ENCODE results near the gene PKIG. TPM values are rescaled to one million over a fixed set of nuclear protein-coding genes. Genes with fewer than 3 reads are reported as not detected.

Gene PKIG
- total RNA-seq, 1 donor from 2014 or later = 34.7 TPM

DNA sequence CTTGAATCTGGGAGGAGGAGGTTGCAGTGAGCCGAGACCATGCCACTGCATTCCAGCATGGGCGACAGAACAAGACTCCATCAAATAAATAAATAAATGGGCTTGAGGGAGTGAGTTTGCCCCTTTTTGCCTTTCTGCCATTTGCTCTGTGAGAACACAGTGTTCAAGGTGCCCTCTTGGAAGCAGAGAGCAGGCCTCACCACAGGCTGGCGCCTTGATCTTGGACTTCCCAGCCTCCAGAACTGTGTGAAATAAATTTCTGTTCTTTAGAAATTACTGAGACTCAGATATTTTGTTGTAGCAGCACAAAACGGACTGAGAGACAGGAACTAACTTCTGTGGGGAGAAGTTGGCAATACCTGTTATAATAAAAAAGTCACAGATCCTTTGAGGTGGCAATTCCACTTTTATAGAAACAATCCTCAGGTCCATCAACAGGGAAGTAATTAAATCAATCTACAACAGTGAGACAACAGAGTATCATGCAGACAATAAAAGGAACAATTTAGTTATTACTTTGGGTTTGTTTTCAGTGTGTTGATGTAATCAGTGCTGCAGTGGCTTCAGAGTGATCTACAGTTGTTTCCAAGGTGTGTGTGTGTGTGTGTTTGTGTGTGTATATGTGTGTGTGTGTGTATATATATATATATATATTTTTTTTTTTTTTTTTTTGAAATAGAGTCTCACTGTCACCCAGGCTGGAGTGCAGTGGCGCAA, 24.5 kb downstream of the PKIG start:
- Mint-ChIP-seq H3K4me1 (peaks cover 14% of the 10 kb centered on the region), H3K4me3 (no peak overlapping the region), H3K36me3 (ENCODE audit: low read depth) (no peaks in the 10 kb centered on the region), H3K27me3 (ENCODE audit: low read depth) (no peaks in the 10 kb centered on the region), H3K27ac (ENCODE audit: unreplicated experiment) (no peak overlapping the region), H3K9me3 (no peaks in the 10 kb centered on the region)
- TF ChIP-seq, protein P1, sequence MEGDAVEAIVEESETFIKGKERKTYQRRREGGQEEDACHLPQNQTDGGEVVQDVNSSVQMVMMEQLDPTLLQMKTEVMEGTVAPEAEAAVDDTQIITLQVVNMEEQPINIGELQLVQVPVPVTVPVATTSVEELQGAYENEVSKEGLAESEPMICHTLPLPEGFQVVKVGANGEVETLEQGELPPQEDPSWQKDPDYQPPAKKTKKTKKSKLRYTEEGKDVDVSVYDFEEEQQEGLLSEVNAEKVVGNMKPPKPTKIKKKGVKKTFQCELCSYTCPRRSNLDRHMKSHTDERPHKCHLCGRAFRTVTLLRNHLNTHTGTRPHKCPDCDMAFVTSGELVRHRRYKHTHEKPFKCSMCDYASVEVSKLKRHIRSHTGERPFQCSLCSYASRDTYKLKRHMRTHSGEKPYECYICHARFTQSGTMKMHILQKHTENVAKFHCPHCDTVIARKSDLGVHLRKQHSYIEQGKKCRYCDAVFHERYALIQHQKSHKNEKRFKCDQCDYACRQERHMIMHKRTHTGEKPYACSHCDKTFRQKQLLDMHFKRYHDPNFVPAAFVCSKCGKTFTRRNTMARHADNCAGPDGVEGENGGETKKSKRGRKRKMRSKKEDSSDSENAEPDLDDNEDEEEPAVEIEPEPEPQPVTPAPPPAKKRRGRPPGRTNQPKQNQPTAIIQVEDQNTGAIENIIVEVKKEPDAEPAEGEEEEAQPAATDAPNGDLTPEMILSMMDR (conservative IDR thresholded peaks at IDR 0.05) = no peak
- no peak for DNase-seq (ENCODE audit: low read depth, low spot score)

DNA sequence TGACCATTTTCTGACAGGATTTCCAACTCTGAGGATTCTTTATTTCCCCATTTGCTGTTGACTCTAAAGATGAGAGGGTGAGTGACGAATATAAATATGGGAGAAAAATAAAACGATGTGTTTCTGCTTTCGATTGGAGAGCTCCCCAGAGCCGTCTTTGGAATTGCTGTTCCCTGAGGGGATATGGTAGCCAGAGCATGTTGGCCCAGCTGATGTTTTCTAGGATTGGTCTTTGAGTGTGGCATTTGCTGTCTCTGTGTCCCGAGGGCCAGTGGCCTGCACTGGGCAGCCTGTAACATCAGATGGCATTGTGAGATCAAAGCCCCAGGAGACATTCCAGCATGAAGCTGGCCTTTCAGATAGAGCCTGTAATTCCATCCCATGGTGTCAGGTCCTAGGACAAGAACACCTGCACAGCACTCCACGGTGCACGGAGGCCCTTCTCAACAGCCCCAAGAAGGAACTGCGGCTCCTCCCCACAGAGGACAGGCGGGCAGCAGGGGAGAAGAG, 26.7 kb downstream of the PKIG start:
- Mint-ChIP-seq H3K36me3 (ENCODE audit: low read depth) (no peaks in the 10 kb centered on the region), H3K9me3 (no peaks in the 10 kb centered on the region), H3K27me3 (ENCODE audit: low read depth) (no peaks in the 10 kb centered on the region), H3K27ac (ENCODE audit: unreplicated experiment) (no peak overlapping the region), H3K4me1 (peaks cover 14% of the 10 kb centered on the region), H3K4me3 (no peak overlapping the region)
- no peak for DNase-seq (ENCODE audit: low read depth, low spot score)
- TF ChIP-seq, protein P1 (conservative IDR thresholded peaks at IDR 0.05) = no peak

DNA sequence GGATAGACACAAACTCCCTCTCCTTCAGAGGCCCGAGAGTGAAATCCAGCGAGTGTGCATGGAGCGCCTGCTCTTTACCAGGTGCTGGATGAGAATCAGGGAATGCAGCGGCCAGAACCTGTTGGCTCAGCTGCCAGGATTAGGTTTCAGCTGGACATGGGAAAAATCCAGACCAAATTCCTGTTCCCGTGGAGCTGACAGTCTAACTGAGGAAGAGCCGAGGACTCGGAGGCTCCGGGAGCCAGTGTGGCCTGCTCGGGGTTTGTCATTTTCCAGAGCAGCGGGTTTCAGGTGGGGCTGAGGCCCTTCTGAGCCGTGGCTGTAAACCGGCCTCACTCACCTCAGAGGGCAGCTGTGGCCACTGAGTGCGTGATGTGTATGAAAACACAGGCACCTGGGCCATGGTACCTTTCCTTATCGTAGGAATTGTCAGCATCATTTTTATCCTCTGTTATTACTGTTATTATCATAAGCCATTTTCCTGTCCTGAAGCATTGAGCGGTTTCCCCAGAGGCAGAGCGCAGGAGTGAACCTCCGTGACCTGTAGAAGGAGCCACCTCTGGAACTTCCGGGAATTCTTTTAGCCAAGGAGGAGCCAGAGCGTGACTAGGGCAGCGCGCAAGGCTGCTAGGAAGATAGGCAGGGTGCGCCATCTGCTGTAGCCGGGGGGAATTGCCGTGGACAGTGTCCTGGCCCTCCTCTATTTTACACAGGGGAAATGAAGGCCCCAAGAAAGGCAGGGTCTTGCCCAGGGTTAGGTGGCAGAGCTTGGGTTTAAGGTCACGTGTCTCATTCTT, 27.3 kb downstream of the PKIG start:
- no peak overlapping the region for H3K27ac Mint-ChIP-seq (ENCODE audit: unreplicated experiment)
- H3K4me1 Mint-ChIP-seq = peaks cover 14% of the 10 kb centered on the region
- TF ChIP-seq, protein P1 (conservative IDR thresholded peaks at IDR 0.05) = peak; percentile 99
- no peaks in the 10 kb centered on the region for H3K9me3 Mint-ChIP-seq
- peak; percentile 94 for DNase-seq (ENCODE audit: low read depth, low spot score)
- H3K4me3 Mint-ChIP-seq = peak overlapping the region; percentile 36
- no peaks in the 10 kb centered on the region for H3K36me3 Mint-ChIP-seq (ENCODE audit: low read depth)
- no peaks in the 10 kb centered on the region for H3K27me3 Mint-ChIP-seq (ENCODE audit: low read depth)

DNA sequence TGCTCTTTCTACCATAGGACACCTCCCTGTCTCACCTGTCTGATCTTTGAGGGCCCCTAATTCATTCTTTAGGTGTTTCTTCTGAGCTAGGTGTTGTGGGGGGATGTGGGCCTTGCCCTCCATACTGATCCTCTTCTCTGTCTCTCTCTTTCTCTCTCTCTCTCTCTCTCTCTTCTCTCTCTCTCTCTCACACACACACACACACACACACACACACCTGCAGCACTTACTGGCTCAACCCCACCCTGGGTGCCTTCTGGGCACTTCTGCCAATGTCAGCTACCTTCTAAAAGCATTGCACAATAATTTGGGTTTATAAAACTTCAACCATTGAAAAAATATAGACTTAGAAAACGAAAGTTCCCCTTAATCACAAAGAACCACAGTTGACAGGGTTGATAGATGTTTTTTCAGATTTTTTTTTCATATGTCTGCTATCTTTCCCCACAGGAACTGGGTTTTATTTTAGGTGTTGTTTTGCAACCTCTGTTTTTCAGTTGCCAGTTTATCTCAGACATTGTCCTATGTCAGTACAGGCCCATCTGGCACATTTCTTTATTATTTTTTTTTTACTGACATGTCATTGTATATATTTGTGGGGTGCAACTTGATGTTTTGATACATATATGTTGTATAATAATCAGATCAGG, 28.1 kb downstream of the PKIG start:
- no peaks in the 10 kb centered on the region for H3K36me3 Mint-ChIP-seq (ENCODE audit: low read depth)
- DNase-seq (ENCODE audit: low read depth, low spot score) = no peak
- no peak overlapping the region for H3K4me3 Mint-ChIP-seq
- H3K9me3 Mint-ChIP-seq = no peaks in the 10 kb centered on the region
- no peak overlapping the region for H3K27ac Mint-ChIP-seq (ENCODE audit: unreplicated experiment)
- peaks cover 20% of the 10 kb centered on the region for H3K4me1 Mint-ChIP-seq
- TF ChIP-seq, protein P1 (conservative IDR thresholded peaks at IDR 0.05) = no peak
- no peaks in the 10 kb centered on the region for H3K27me3 Mint-ChIP-seq (ENCODE audit: low read depth)

DNA sequence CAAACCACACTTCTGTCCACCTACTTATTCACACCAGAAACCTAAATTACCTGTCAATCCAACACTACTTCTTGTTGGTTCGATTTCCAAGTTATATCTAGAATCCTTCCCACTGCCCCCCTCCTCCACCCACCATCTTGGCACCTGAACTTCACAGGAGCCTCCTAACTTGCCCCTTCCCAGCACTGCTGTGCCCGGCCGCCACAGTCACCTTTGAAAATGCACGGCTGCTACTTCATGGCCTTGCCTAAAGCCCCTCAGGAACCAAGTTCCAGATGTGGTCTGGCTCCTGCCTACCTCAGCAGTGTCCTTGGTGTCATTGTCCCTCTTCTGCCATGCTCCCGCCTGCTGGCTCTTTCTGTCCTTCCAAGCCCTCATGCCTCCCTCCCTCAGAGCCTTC, 31.2 kb downstream of the PKIG start:
- Mint-ChIP-seq H3K4me1 (peaks cover 29% of the 10 kb centered on the region), H3K27ac (ENCODE audit: unreplicated experiment) (no peak overlapping the region), H3K4me3 (no peak overlapping the region), H3K9me3 (no peaks in the 10 kb centered on the region), H3K36me3 (ENCODE audit: low read depth) (no peaks in the 10 kb centered on the region), H3K27me3 (ENCODE audit: low read depth) (no peaks in the 10 kb centered on the region)
- DNase-seq (ENCODE audit: low read depth, low spot score) = no peak
- TF ChIP-seq, protein P1 (conservative IDR thresholded peaks at IDR 0.05) = no peak
